OCI-LY7 (cell line): ENCODE measurements around the gene FBXO33. TPM values are rescaled to one million over a fixed set of nuclear protein-coding genes. Genes with fewer than 3 reads are reported as not detected.
A peak's percentile ranks its signal among the peaks of the same experiment; 100 is the strongest.

ENCODE experiments used
- Bru-seq: library from RNA; stranded (reverse); fragments of 400-500 nt; gene quantifications from one replicate; lab custom pipeline; 2021; lab: Mats Ljungman, UMichigan
- BruChase-seq, 2 experiments: library from RNA; stranded (reverse); fragments of 400-500 nt; gene quantifications; one replicate each; lab custom pipeline; 2021; lab: Mats Ljungman, UMichigan
- BruUV-seq: library from RNA; stranded (reverse); fragments of 400-500 nt; replicated peaks from 2 replicates; lab custom pipeline; 2021; lab: Mats Ljungman, UMichigan
- CTCF ChIA-PET: fragments of 300-600 bp; sonication (Branson Sonifier 250); formaldehyde crosslinking; loops from one replicate; lab custom pipeline; 2022; ENCODE audit warnings: antibody characterized with exemption; ENCODE audit not compliant: unreplicated experiment; lab: Charles Lee
- POLR2A ChIA-PET: fragments of 300-600 bp; sonication (Branson Sonifier 250); formaldehyde crosslinking; loops from one replicate; lab custom pipeline; 2022; ENCODE audit warnings: antibody characterized with exemption; lab: Charles Lee
- DNase-seq: peaks from one replicate; pipeline ENCODE4 v3.0.0-alpha.2; 2015; ENCODE audit warnings: low spot score
- H2AFZ ChIP-seq: fragments of 200-600 bp; sonication (generic), shearing (Covaris generic); 2 replicates; pipeline ENCODE4 v1.6.1; 2014; ENCODE audit warnings: mild to moderate bottlenecking, antibody characterized with exemption, low read length, moderate library complexity
- H3K27ac ChIP-seq: fragments of 200-600 bp; sonication (generic); 2 replicates; pipeline ENCODE4 v1.5.1; 2014; ENCODE audit warnings: mixed run types, low read depth, mild to moderate bottlenecking, moderate library complexity, low read length, inconsistent platforms; ENCODE audit not compliant: poor library complexity, severe bottlenecking
- H3K36me3 ChIP-seq: fragments of 200-600 bp; sonication (generic); 2 replicates; pipeline ENCODE4 v1.6.1; 2014; ENCODE audit warnings: mild to moderate bottlenecking, antibody characterized with exemption, low read length, moderate library complexity, mixed read lengths; ENCODE audit not compliant: insufficient read depth
- H3K4me1 ChIP-seq: fragments of 200-600 bp; sonication (generic); 2 replicates; pipeline ENCODE4 v1.5.1; 2014; ENCODE audit warnings: mild to moderate bottlenecking, low read length; ENCODE audit not compliant: insufficient read depth, poor library complexity, severe bottlenecking
- H3K4me2 ChIP-seq: fragments of 200-600 bp; sonication (generic); 2 replicates; pipeline ENCODE4 v1.6.1; 2014; ENCODE audit warnings: mild to moderate bottlenecking, low read length
- H3K4me3 ChIP-seq: fragments of 200-600 bp; sonication (generic); 2 replicates; pipeline ENCODE4 v1.5.1; 2014; ENCODE audit warnings: mild to moderate bottlenecking, low read depth, low read length; ENCODE audit not compliant: poor library complexity, severe bottlenecking
- H3K79me2 ChIP-seq: fragments of 200-600 bp; sonication (generic); 2 replicates; pipeline ENCODE4 v1.6.1; 2016; ENCODE audit warnings: low read depth, mild to moderate bottlenecking, low read length, moderate library complexity, mixed read lengths; ENCODE audit not compliant: insufficient read depth
- H3K9me2 ChIP-seq: fragments of 200-600 bp; sonication (generic); 2 replicates; pipeline ENCODE4 v1.6.1; 2016; ENCODE audit warnings: mild to moderate bottlenecking, low read length, mixed read lengths; ENCODE audit not compliant: insufficient read depth
- H3K9me3 ChIP-seq: fragments of 200-600 bp; sonication (generic); 2 replicates; pipeline ENCODE4 v1.6.1; 2014; ENCODE audit warnings: mild to moderate bottlenecking, mixed run types, low read length, mixed read lengths
- H4K20me1 ChIP-seq: fragments of 200-600 bp; sonication (generic); 2 replicates; pipeline ENCODE4 v1.6.1; 2014; ENCODE audit warnings: mild to moderate bottlenecking, antibody characterized with exemption, low read length, moderate library complexity, mixed read lengths; ENCODE audit not compliant: insufficient read depth
- EZH2phosphoT487 ChIP-seq: fragments of 200-600 bp; sonication (generic); IDR thresholded peaks from 2 replicates; pipeline ENCODE4 v1.6.1; 2018; ENCODE audit warnings: low read depth, borderline replicate concordance, mild to moderate bottlenecking, mixed run types, antibody characterized with exemption, low read length, moderate library complexity, mixed read lengths
- intact Hi-C: fragments of 100-400 bp; cut with micrococcal nuclease; formaldehyde crosslinking; loops from one replicate; pipeline ENCODE4 v1.10.0; 2022; ENCODE audit not compliant: unreplicated experiment
- long read RNA-seq: library from polyadenylated mRNA; stranded (forward); transcript quantifications from one replicate; pipeline ENCODE4 v2.0.0, GENCODE V29; 2022
- total RNA-seq, 2 experiments: library from RNA; depleted of rRNA in 1 of 2; stranded (reverse); fragments of >200 nt in 1 of 2; shearing (Covaris generic) in 1 of 2; gene quantifications; 2 replicates each; pipeline ENCODE4 v1.2.3, GENCODE V29; 2014 to 2022
- TF ChIP-seq, protein P1 (sequence below): fragments of 200-600 bp; sonication (generic); conservative IDR thresholded peaks from 2 replicates; pipeline ENCODE4 v1.5.1; 2014; ENCODE audit warnings: mild to moderate bottlenecking, antibody characterized with exemption, low read length, moderate library complexity, mixed read lengths

FBXO33 gene, protein sequence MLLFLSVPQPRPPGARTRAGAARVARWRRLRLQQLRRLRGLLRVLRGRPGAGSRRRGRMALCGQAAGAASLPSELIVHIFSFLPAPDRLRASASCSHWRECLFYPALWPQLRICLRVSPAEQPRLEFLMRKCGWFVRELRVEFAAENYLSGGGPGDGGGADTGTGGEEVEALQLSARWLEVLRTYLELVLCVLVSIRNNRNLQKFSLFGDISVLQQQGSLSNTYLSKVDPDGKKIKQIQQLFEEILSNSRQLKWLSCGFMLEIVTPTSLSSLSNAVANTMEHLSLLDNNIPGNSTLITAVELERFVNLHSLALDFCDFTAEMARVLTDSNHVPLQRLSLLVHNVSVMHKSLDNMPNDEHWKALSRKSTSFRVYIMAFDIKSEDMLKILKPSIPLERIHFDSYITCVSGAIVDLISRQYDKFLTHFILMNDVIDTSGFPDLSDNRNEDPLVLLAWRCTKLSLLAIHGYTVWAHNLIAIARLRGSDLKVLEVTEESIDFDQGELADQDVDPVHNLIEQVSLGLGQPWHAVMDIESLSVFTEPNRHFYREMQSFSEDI
- total RNA-seq (2014; rRNA removed; shearing (Covaris generic)) (14.2 and 19.8 TPM in 2 replicates), total RNA-seq (2022) (16.6 and 17.4 TPM in 2 replicates), Bru-seq, nascent RNA (percentile 70 among the genes with signal in this experiment), BruChase-seq, experiment 1, labeled RNA remaining after a 6-hour chase (percentile 66 among the genes with signal in this experiment), BruChase-seq, experiment 2, labeled RNA remaining after a 2-hour chase (percentile 82 among the genes with signal in this experiment)
- long read RNA-seq, transcript FBXO33-201 (4 exons, 3,853 nt): major isoform, 22 of 27 reads
- long read RNA-seq, partial matches to known transcripts: 3 of 27 reads
- long read RNA-seq, other reads (novel, unspliced or antisense): 1 of 27 reads

DNA sequence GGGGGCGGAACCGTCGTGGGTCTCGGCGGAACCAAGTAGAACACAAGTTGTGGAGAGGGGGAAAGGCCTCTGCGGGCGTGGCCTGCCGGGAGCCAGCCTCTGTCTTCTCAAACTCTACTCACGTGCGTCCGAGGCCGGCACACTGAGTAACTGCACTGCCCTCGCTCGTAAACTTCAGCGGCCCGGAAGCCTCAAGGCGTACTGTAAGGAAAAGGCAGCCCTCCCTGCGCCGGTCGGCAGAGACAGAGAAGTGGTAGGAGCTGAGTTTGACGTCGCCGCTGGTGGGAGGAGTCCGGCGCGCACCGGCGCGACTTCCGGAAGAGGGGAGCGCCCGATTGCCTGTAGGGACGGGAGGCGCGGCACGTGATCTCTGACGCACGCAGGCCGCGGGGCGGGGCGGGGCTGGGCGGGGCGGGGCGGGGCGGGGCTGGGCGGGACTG is at the start of gene FBXO33:
Gene FBXO33, minus strand, starts transcription at position 255 of the 440 bp plus-strand sequence. CDS start 271 bp downstream, outside the sequence.
- ChIA-PET CTCF (interaction anchor here (0.7 kb wide), 1 partner anchor 165 kb away, joined by 4 read pairs; no protein-coding TSS in a partner anchor), POLR2A (interaction anchor here (0.6 to 4.7 kb wide), 8 partner anchors 9 to 1307 kb away, joined by 3 to 35 read pairs (median 7); partner anchors contain the start of genes GEMIN2 and SEC23A)
- peaks cover 51% of the 10 kb centered on the region for H3K79me2 ChIP-seq
- H3K36me3 ChIP-seq: no peaks in the 10 kb centered on the region
- H3K9me3 ChIP-seq: no peaks in the 10 kb centered on the region
- H3K9me2 ChIP-seq: no peaks in the 10 kb centered on the region
- peak within 1 kb of the TSS; percentile 90 for H2AFZ ChIP-seq
- no peak for TF ChIP-seq EZH2phosphoT487
- TF ChIP-seq, protein P1, sequence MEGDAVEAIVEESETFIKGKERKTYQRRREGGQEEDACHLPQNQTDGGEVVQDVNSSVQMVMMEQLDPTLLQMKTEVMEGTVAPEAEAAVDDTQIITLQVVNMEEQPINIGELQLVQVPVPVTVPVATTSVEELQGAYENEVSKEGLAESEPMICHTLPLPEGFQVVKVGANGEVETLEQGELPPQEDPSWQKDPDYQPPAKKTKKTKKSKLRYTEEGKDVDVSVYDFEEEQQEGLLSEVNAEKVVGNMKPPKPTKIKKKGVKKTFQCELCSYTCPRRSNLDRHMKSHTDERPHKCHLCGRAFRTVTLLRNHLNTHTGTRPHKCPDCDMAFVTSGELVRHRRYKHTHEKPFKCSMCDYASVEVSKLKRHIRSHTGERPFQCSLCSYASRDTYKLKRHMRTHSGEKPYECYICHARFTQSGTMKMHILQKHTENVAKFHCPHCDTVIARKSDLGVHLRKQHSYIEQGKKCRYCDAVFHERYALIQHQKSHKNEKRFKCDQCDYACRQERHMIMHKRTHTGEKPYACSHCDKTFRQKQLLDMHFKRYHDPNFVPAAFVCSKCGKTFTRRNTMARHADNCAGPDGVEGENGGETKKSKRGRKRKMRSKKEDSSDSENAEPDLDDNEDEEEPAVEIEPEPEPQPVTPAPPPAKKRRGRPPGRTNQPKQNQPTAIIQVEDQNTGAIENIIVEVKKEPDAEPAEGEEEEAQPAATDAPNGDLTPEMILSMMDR: no peak
- peak within 1 kb of the TSS; percentile 96 for H3K4me2 ChIP-seq
- H4K20me1 ChIP-seq: peaks cover 21% of the 10 kb centered on the region
- intact Hi-C loops: loop anchor here (1.0 to 5.0 kb wide), 4 partner anchors 165 to 329 kb away; partner anchors contain the start of genes MIA2, PNN and SEC23A
- peak within 1 kb of the TSS; percentile 90 for H3K4me3 ChIP-seq
- H3K4me1 ChIP-seq: peaks cover 33% of the 10 kb centered on the region
- H3K27ac ChIP-seq: peak within 1 kb of the TSS; percentile 91
- no TSS peak for BruUV-seq
- DNase-seq: peak; percentile 96

DNA sequence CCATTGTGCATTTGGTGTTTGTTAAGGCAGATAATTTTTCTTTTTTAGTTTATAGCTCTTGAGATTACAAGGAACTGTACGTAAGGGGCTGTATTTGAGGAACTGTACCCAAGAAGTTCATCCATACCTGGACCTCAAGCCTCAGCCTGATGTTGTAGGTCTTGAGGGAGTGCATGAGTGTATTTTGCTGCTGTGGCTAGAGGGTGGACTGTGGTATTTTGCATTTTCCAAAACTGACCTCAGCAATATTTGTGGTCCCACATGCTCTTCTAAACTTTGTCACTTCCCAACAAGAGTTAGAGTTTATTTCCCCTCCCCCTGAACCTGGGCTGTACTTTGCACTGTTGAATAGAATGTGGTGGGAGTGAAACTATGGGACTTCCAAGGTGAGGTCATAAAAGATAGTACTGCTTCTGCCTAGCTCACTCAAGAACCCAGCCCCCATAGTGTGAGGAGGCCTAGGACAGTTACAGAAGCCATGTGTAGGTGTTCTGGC is 42.2 kb upstream of the FBXO33 start:
- BruUV-seq: no TSS peak
- intact Hi-C loops: no loop called here
- DNase-seq: no peak

More for the DNA sequence above, 42.2 kb upstream of the FBXO33 start:
- CTCF ChIA-PET: no interaction called here
- Histone ChIP-seq H3K9me2 (no peaks in the 10 kb centered on the region), H3K4me3 (no peak overlapping the region), H3K27ac (no peak overlapping the region), H3K4me2 (no peak overlapping the region), H3K9me3 (no peaks in the 10 kb centered on the region), H4K20me1 (no peaks in the 10 kb centered on the region), H2AFZ (no peak overlapping the region), H3K79me2 (no peaks in the 10 kb centered on the region), H3K36me3 (no peaks in the 10 kb centered on the region), H3K4me1 (no peaks in the 10 kb centered on the region)
- TF ChIP-seq, protein P1: no peak
- no peak for TF ChIP-seq EZH2phosphoT487
- POLR2A ChIA-PET: no interaction called here
